Activated CD8-positive, alpha-beta memory T cell treated with anti-CD3 and anti-CD28 coated beads, Interleukin-2, amount 50 U/mL, for 4 hours (primary cell): ENCODE measurements around the gene RINT1.
"Not testable (repeated sequence)": the region's sequence is repeated elsewhere in the genome, so short reads cannot be mapped to it uniquely, and the experiment has no call there.

Source experiments
- DNase-seq: peaks from one replicate; pipeline ENCODE4 v3.0.0-alpha.2; 2020

The RINT1 gene

GRCh38 chr7:105531792-105532671, at the start of gene RINT1:
TSS of gene RINT1 (plus strand) at chr7:105532201. CDS start at chr7:105532316, 115 bp downstream.
- DNase-seq = peak; percentile 89

- DNase-seq = no peak
Observed at GRCh38 chr7:105487579-105488571, 44.1 kb upstream of the RINT1 start.

GRCh38 chr7:105489409-105489808, 42.6 kb upstream of the RINT1 start:
- no peak for DNase-seq

- DNase-seq = no peak
Observed at GRCh38 chr7:105493196-105493922, 38.6 kb upstream of the RINT1 start.

- no peak for DNase-seq
Observed at GRCh38 chr7:105493923-105494315, 38.1 kb upstream of the RINT1 start.

GRCh38 chr7:105496521-105496920, 35.5 kb upstream of the RINT1 start:
- DNase-seq = no peak

- DNase-seq = no peak
Observed at GRCh38 chr7:105497016-105497415, 35.0 kb upstream of the RINT1 start.

GRCh38 chr7:105502173-105502572, 29.8 kb upstream of the RINT1 start:
- no peak for DNase-seq

GRCh38 chr7:105512415-105512814, 19.6 kb upstream of the RINT1 start:
- DNase-seq = no peak

- no peak for DNase-seq
Observed at GRCh38 chr7:105512926-105513526, 19.0 kb upstream of the RINT1 start.

GRCh38 chr7:105515610-105516009, 16.4 kb upstream of the RINT1 start:
- DNase-seq = not testable (repeated sequence)

- DNase-seq = no peak
Observed at GRCh38 chr7:105519353-105519752, 12.6 kb upstream of the RINT1 start.

- not testable (repeated sequence) for DNase-seq
Observed at GRCh38 chr7:105520620-105521019, 11.4 kb upstream of the RINT1 start.

GRCh38 chr7:105521027-105521716, 10.8 kb upstream of the RINT1 start:
- peak; percentile 60 for DNase-seq

- peak; percentile 81 for DNase-seq
Observed at GRCh38 chr7:105521717-105522463, 10.1 kb upstream of the RINT1 start, which contains the start of gene PUS7. TSS of gene PUS7 (minus strand) at chr7:105522271. CDS start at chr7:105508512, 13,759 bp downstream.

- DNase-seq = not testable (repeated sequence)
Observed at GRCh38 chr7:105524423-105524822, 7.6 kb upstream of the RINT1 start.

GRCh38 chr7:105524840-105525239, 7.2 kb upstream of the RINT1 start:
- no peak for DNase-seq

GRCh38 chr7:105527737-105528136, 4.3 kb upstream of the RINT1 start:
- DNase-seq = not testable (repeated sequence)

- no peak for DNase-seq
Observed at GRCh38 chr7:105530126-105530525, 1.9 kb upstream of the RINT1 start.

- no peak for DNase-seq
Observed at GRCh38 chr7:105530546-105530945, 1.5 kb upstream of the RINT1 start.
